Measurements from ENCODE around the gene CUX1.
"Not testable (repeated sequence)": the region's sequence is repeated elsewhere in the genome, so short reads cannot be mapped to it uniquely, and the experiment has no call there.

The CUX1 gene

DNA sequence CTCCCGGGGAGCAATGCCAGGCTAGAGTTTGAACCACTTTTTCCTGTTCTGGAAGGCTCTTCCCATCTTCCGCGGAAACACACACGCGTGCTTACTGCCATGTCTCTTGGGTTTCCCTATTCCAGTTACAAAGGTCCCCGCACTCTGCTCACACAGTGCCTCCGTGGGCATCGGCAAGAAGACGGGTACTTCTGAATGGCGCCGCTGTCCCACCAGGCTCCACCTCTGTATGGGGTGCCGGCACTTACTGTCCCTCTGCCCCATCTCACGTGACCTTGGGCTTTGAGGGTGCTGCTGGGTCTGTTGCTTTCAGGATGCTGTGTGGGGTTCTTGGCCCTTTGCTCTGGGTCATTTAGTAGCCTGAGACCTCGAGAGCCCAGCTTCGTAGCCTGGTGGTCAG, 298.5 kb downstream of the CUX1 start:
- DNase-seq = no peak

DNA sequence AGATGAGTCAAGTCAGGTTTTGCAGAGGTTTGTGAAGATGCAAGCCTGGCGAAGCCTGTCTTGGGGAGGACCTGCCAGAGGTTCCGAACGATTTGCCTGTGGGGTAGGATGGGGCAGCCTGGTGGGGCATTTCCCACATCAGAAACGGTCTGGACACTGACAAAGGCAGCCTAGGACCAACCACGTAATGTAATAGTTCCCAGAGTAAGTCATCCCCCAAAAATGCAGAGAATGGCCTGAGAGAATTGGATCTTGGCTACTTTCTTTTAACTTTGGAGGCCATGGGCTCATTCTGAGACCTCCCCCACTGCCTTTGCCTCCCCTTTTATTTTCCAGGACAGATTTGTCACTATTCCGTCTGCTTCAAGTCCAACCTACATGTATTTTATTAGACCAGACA, 300.3 kb downstream of the CUX1 start:
- DNase-seq = no peak

DNA sequence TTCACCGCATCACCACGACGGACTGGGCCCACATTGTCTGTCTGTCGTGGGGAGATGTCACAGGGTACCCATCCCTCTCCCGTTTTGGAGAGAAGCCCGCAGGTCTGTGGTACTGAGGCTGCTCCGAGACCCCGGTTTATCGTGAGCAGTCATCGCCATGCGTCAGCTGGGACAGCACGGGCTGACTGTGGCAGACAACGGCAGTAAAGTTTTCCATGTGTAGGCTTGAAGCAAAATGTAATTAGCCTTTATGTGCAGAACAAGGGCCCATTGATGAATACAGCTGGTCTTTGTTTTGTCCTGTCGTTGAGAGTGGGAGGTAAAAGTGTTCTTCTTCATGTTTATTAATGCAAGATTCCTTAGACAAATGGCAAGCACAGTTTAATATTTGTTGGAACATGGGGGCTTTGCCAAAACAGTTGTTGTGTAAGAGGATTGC, 301.8 kb downstream of the CUX1 start:
- no peak for DNase-seq

DNA sequence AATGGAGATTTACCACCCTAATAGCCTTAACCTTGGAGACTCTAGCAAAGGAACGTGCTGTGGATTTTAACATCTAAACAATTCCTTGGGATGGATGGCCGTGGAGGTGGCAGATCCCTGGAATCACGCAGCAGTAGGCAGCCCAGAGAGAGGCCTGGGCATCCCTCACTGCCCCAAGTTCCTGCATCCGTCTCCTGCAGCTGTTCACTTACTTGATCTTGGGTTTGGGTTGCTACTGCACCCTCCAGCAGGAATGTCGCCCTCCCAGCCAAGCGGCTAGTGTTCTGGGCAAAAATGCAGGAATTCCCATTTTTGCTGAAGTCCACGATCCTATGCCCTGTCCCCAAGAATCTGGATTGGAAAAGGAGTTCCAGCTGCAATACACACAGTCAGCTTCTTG, 302.5 kb downstream of the CUX1 start:
- no peak for DNase-seq

DNA sequence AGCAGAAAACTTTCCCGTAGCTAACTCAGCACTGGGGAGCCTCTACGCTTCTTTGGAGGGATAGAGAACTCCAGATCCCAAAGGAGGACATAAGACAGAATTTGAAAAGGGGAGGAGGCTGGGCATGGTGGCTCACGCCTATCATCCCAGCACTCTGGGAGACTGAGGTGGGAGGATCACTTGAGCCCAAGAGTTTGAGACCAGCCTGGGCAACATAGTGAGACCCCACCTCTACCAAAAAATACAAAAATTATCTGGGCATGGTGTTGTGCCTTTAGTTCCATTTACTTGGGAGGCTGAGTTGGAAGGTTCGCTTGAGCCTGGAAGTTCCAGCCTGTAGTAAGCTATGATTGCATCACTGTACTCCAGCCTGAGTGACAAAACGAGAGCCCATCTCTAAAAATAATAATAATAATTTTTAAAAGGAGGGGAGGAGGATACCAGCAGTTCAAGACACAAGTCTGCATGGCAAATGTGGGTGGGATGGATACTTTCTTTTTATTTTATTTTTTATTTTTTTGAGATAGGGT, 303.3 kb downstream of the CUX1 start:
- DNase-seq = no peak

DNA sequence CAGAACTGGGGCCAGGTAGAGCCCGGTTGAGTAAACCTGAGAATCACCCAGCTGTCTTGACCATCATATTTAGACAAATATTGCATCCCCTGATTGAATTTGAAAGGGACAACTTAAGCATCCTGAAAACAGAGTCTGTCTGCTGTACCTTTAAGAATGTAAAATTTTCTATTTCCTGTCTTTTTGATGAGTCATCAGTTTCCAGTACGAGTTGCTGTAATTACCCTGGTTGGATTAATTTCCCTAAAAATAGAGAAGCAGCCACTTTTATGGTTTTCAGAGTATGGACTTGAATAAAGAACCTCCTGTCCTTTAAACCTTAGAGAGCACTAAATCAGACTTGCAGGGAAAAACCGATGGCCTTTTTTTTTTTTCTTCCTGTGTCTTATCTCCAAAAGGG, 304.6 kb downstream of the CUX1 start:
- DNase-seq = no peak

DNA sequence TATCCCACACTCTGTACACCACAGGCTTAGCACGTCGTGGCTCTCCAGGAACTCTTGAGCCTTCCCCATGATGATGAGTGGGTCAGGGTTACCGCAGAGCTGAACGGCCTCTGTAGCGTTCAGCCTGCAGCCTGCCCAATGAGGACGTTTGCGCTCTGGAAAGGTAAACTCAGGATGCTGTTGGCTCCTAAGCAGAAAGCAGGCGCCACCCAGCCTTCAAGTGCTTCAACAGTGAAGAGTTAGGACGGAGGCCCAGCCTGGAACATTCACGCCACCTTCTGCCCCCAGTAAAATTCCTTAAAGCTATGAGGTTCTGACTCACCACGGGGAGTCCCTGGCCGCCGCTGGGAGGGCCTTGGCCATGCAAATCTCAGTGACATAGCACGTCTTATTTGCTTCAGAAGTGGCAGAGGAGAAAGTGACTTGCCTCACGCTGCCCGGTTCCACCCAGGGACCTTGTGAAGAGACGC, 307.7 kb downstream of the CUX1 start:
- DNase-seq = no peak

DNA sequence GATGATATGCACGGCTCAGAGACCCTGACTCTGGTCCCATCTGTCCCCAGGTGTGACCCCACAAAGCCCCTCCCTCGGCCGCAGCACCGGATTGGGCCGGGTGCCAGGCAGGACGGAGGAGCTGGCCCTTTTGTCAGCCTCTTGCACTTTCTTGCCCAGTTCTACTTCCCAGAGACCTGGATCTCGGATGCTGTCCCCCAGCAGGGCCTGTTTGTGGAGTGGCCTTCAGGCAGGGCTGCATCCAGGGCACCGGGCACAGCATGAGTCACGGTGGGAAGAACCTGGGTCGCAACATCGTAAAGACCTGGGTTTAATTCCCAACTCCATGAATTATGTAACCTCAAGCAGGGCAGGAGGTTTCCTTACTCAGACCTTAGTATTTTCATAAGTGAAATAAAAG, 310.9 kb downstream of the CUX1 start:
- no peak for DNase-seq

DNA sequence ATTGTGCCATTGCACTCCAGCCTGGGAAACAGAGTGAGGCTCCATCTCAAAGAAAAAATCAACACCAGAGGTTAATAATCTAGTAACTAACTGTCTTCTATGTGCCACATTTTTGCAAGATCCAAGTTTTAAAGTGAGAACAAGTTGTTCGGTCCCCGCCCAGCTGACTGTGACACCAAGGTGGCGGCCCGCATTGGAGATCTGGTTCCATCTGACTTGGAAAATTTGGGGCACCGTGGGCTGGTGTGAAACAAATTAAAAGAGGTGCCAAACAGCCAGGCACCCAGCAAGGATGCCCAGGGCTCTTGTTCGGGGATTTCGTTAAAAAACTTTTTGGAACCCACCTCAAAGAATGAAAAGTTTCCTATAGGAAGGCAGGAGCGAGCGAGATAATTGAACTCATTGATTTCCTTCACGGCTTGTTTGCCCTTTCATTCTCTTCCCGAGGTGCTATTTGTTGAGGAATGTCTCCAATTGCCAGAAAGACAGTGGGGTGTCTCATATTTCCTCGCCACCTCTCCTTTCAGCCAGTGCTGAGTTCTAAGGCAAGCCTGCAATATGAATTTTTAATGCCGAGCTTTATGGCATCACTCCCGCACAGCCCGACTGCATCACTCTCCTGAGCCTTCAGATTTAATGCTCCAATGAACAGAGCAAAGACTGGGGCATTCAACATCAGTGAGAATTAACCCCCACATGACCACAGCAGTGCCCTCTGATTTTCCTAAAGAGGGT, 312.4 kb downstream of the CUX1 start:
- DNase-seq = no peak

DNA sequence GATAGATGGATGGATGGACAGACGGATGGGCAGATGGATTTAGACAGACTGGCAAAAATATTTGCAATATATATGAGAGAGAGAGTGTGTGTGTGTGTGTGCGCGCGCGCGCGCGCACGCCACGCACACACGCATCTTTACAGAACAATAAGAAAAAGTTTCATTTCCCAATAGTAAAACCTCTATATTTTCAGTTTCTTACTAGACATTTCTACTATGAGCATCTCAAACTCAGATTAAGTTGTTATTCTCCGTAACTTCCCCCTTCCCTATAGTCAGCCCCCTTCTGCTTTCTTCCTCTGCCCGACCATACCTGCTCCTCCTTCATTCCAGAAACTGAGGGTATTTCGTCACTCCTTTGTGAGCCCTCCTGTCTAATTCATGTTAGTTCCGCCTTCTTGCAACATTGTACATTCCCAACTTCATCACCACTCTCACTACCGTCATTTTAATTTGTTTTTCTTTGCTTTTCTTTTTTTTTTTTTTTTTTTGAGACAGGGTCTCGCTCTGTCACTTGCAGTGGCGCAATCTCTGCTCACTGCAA, 314.9 kb downstream of the CUX1 start:
- DNase-seq = no peak

DNA sequence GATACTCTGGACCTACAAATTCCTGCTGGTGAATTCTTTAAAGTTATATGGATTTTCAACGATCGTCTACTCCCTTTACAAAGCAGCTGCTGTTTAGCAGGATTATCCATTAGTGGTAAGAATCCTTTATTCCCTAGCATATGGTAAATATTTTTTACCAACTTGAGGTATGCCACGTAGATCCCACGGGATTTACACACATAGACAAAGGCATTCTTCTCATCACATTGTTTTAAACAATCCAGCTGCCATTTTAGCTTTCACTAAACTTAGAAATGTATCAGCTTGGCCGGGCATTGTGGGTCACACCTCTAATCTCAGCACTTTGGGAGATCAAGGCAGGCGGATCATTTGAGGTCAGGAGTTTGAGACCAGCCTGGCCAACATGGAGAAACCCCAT, 321.2 kb downstream of the CUX1 start:
- DNase-seq = no peak

DNA sequence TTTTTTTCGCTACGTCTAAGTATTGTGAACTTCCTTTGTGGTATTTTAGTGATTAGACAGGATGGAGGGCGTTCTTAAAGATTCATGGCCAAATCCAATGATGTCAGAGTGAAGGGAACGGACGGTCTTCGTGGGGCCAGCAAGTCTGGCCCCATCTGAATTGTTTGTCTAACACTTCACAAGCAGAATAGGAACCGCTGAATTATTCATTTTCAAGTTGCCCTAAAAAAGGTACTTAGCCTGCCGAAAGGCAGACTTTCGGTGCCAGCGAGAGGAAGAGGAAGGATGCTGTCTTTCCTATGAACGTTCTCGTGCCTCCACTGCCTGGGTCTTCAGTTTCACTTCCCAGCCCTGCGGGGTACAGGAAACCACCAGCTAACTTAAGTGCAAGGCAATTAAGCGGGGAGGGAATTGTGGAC, 323.5 kb downstream of the CUX1 start:
- DNase-seq = peak; percentile 18

DNA sequence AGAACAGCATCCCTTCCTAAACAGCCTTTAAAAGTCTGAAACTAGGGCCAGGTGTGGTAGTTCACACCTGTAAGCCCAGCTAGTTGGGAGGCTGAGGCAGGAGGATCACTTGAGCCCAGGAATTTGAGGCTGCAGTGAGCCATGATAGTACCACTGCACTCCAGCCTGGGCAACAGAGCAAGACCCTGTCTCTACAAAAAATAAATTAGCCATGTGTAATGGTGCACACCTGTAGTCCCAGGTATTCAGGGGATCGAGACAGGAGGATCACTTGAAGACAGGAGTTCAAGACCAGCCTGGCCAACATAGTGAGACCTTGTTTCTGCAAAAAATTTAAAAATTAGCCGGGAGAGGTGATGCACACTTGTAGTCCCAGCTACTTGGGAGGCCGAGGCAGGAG, 325.0 kb downstream of the CUX1 start:
- not testable (repeated sequence) for DNase-seq

DNA sequence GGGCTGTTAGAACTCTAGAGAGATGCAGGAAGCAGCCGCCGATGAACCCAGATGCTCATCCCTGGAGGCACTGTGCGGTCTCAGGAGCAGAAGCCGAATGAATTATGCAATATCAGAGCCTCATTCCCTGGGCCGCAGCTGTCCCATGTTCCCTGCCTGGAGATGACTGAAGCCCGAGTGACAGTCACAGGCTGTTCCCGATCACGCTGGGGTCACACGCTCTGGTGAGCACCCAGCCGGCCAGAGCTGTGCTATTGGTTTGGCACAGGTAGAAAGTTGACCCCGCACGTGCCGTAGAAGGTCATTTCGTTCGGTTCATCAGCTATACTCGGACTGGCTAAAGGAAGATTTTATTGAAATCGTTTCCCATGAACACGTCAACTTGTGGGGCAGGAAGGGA, 328.7 kb downstream of the CUX1 start:
- no peak for DNase-seq

DNA sequence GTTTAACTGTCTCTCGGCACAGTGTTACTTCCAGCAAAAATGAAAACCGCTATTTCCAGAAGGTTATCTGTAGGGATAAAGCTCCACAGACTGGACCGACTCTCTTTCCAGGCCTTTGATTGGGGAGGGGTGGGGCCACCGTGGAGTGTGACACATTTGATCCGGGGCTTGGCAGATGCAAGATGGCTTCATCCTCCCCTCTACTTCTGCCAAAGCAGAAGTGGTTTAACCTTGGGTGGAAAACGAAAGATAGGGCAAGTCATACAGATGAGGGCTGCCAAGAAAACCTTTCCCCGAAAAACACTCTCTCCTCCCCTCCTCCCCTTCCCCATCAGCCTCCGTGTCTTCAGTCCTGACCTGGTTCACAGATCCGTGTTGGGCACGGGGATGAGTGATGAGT, 329.6 kb downstream of the CUX1 start:
- DNase-seq = no peak

DNA sequence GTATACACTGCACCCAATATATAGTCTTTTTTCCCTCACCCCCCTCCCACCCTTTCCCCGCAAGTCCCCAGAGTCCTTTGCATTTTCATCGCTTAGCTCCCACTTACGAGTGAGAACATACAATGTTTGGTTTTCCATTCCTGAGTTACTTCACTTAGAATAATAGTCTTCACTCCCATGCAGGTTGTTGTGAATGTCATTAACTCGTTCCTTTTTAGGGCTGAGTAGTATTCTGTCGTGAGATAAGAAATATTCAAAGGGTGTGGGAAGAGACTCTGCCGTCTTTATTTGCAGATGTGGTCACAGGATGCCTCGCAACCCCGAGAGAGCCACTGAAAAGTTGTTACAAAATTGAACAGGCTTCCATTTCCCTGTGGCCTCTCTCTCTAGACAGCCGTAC, 331.4 kb downstream of the CUX1 start:
- no peak for DNase-seq

DNA sequence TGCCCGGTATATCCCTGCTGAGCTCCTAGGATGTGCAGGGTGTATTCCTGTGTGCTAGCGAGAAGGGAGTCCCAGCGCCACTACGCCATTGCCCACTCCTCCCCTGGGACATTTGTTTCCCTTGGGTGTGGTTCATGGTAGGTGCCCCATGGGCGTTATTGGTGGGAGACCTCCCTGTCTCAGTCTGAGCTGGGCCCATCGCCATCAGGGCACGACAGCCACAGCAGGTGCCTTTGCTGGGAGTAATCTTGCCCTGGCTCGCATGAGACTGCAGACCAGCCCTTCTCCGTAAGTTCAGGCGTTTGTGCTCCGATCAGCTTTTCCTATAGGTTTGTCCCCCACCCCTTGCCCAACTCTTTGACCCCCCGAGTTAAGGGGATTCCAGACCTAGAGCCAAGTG, 332.0 kb downstream of the CUX1 start:
- DNase-seq = no peak

DNA sequence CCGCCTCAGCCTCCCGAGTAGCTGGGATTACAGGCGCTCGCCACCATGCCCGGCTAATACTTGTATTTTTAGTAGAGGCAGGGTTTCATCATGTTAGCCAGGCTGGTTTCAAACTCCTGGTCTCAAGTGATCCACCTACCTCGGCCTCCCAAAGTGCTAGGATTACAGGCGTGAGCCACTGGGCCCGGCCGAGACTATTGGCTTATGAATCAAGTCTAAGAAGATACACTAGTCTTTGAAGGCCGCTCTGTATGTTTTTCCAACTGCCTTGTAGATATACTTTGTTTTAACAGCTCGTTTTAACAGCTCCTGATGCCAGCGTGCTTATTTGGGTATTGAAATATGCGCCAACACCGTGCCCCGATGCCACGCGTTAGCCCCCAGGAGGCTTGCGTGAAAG, 332.8 kb downstream of the CUX1 start:
- no peak for DNase-seq

DNA sequence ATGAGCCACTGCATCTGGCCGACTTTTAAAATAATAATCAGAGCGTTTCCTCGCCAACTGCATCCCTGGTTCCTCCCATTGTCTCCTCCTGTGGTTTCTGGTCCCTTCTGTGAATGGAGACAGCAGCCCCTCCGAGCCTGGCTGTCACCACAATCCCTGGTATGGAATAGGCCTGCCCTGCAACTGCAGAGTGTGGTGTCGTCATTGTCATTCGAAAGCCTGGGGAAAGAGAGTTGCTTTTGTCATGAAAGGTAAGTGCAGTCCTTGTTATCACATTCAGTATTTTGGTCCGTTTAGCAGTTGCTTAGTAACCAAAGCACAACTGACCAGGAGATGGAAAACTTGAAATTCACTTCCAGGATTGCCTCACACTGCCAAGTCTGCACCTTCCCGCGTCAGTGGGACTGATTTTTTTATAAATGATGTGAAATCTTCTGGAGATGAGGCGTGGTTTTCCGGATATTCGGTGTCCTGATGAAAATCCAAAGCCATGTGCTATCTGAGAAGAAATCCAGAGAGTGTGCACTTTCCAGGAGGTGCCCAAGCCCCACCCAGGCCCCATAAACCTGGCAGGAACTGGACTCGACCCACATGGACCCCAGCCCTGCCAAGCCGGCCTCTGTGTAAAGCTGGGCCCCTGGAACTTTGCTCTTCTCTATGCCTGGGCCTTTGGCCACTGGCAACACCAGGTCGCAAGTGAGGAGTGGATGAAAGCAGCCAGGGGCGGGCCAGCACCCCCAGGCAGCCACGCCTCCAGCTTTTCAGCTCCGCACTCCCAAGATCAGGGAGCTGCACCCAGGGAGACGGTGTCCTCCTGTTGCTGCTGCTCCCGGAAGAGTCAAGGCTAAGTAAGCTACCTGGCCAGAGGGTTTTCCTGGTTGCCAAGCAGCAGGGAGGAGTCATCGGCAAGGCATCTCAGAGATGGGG, 335.5 kb downstream of the CUX1 start:
- no peak for DNase-seq

DNA sequence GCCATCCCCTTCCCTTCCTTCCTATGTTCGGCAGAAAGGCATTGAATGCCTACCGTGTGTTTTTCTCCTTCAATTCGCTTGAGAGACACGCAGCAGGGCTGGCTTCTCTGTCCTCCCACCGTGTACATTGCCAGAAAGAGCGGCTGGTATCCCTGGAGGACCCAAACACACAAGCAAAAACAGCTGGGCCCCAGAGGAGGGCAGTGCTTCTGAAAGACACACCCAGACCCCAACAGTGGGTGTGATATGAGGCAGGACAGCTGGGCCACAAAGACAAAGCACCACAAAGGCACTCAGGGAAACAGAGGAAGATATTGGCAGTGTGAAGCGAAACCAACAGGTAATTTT, 336.1 kb downstream of the CUX1 start:
- DNase-seq = no peak

DNA sequence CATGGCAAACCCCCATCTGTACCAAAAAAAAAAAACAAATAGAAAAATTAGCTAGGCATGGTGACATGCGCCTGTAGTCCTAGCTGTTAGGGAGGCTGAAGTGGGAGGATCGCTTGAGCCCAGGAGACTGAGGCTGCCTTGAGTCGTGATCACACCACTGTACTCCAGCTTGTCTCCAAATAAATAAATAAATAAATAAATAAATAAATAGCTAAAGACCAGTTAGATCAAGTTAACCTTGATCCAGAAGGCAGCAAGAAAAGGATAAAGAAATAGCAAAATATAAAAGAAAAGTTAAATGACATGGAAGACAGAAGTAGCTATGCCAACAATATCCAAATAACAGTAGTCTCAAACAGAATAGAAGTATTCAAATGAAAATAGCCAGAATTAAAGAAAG, 337.0 kb downstream of the CUX1 start:
- DNase-seq = no peak

DNA sequence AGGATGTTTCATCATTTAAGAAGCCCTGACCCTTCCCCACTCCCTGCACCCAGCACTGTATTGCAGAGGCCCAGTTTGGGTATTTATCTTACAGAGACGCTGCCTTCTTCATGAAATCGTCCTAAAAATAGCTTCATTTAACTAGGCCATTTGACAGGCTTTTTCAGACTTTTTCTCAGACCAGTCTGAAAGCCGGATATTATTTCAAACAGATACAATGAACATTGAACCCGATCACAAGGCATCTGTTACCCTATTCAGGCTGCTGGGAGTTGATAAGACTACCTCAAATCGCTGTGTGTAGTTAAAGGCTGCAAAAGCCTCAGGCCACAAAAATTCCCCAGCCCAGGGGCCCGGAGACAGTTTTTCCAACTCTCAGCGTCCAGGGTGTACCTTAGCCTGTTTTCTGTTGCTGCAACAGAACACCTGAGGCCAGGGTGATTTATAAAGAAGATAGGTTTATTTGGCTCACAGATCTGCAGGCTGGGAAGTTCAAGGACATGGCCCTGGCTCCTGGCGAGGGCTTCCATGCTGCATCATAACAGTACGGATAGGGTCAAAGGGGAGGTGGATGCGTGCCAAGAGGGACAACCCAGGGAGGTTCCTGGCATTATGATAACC, 338.5 kb downstream of the CUX1 start:
- DNase-seq = no peak

DNA sequence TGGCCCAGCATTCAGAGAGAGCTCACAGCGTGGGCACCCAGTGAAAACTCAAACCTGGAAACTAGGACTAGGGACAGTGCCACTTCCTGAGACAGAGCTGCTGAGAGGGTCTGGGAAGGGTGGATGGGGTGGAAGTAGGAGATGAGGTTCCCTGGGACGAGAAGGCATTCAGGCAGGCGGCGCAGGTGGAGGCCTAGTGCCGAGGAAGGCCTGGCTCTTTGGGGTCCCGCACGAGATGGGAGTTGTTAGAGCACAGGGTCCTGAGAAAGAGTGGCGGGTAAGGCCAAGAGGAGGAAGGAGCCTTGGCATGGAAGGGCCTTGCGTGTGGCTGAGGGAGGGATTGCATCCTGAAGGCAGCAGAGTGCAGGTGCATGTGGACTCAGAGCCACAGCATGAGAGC, 339.4 kb downstream of the CUX1 start:
- no peak for DNase-seq
